ENCODE results near the gene PDIA5.

PDIA5 gene

GRCh38 chr3:123157209-123157597 is 90.4 kb downstream of the PDIA5 start:
- Histone ChIP-seq H2AFZ (ENCODE audit: low read depth) (no peak overlapping the region), H3K36me3 (ENCODE audit: insufficient read depth) (no peaks in the 10 kb centered on the region; the same call in 1 of the 2 replicates), H3K4me1 (ENCODE audit: low read depth, poor library complexity, severe bottlenecking) (no peaks in the 10 kb centered on the region), H3K27me3 (ENCODE audit: insufficient read depth, low read depth) (no peaks in the 10 kb centered on the region), H4K20me1 (ENCODE audit: insufficient read depth) (no peaks in the 10 kb centered on the region), H3K79me2 (ENCODE audit: insufficient read depth, low read depth) (no peaks in the 10 kb centered on the region), H3K9ac (no peak overlapping the region), H3K27ac (no peak overlapping the region), H3K4me3 (IDR thresholded peaks at IDR 0.05; ENCODE audit: insufficient read depth, low read depth, low read length) (no peak overlapping the region), H3K4me2 (no peak overlapping the region)
- no peak for TF ChIP-seq CTCF (conservative IDR thresholded peaks at IDR 0.05; ENCODE audit: low read depth, low read length)

GRCh38 chr3:123157598-123158287 is 90.9 kb downstream of the PDIA5 start:
- H3K27me3 ChIP-seq (ENCODE audit: insufficient read depth, low read depth), result no peaks in the 10 kb centered on the region
- no peaks in the 10 kb centered on the region for H4K20me1 ChIP-seq (ENCODE audit: insufficient read depth)
- no peaks in the 10 kb centered on the region; the same call in 1 of the 2 replicates for H3K36me3 ChIP-seq (ENCODE audit: insufficient read depth)
- H3K79me2 ChIP-seq (ENCODE audit: insufficient read depth, low read depth), result no peaks in the 10 kb centered on the region
- no peak overlapping the region for H2AFZ ChIP-seq (ENCODE audit: low read depth)
- no peak for TF ChIP-seq CTCF (conservative IDR thresholded peaks at IDR 0.05; ENCODE audit: low read depth, low read length)
- no peak overlapping the region for H3K27ac ChIP-seq
- H3K4me3 ChIP-seq (IDR thresholded peaks at IDR 0.05; ENCODE audit: insufficient read depth, low read depth, low read length), result no peak overlapping the region
- no peak overlapping the region for H3K9ac ChIP-seq
- H3K4me1 ChIP-seq (ENCODE audit: low read depth, poor library complexity, severe bottlenecking), result no peaks in the 10 kb centered on the region
- no peak overlapping the region for H3K4me2 ChIP-seq

GRCh38 chr3:123158330-123158729 is 91.5 kb downstream of the PDIA5 start:
- no peak for TF ChIP-seq CTCF (conservative IDR thresholded peaks at IDR 0.05; ENCODE audit: low read depth, low read length)
- Histone ChIP-seq H3K36me3 (ENCODE audit: insufficient read depth) (no peaks in the 10 kb centered on the region; the same call in 1 of the 2 replicates), H3K27ac (no peak overlapping the region), H3K27me3 (ENCODE audit: insufficient read depth, low read depth) (no peaks in the 10 kb centered on the region), H3K9ac (no peak overlapping the region), H2AFZ (ENCODE audit: low read depth) (no peak overlapping the region), H3K4me1 (ENCODE audit: low read depth, poor library complexity, severe bottlenecking) (no peaks in the 10 kb centered on the region), H3K79me2 (ENCODE audit: insufficient read depth, low read depth) (no peaks in the 10 kb centered on the region), H4K20me1 (ENCODE audit: insufficient read depth) (no peaks in the 10 kb centered on the region), H3K4me3 (IDR thresholded peaks at IDR 0.05; ENCODE audit: insufficient read depth, low read depth, low read length) (no peak overlapping the region), H3K4me2 (no peak overlapping the region)

GRCh38 chr3:123158899-123159390 is 92.1 kb downstream of the PDIA5 start:
- Histone ChIP-seq H3K79me2 (ENCODE audit: insufficient read depth, low read depth) (no peaks in the 10 kb centered on the region), H3K27ac (no peak overlapping the region), H3K4me3 (IDR thresholded peaks at IDR 0.05; ENCODE audit: insufficient read depth, low read depth, low read length) (no peak overlapping the region), H2AFZ (ENCODE audit: low read depth) (no peak overlapping the region), H4K20me1 (ENCODE audit: insufficient read depth) (no peaks in the 10 kb centered on the region), H3K4me2 (no peak overlapping the region), H3K36me3 (ENCODE audit: insufficient read depth) (no peaks in the 10 kb centered on the region; the same call in 1 of the 2 replicates), H3K4me1 (ENCODE audit: low read depth, poor library complexity, severe bottlenecking) (no peaks in the 10 kb centered on the region), H3K27me3 (ENCODE audit: insufficient read depth, low read depth) (no peaks in the 10 kb centered on the region), H3K9ac (no peak overlapping the region)
- TF ChIP-seq CTCF (conservative IDR thresholded peaks at IDR 0.05; ENCODE audit: low read depth, low read length), result no peak

Data from KMS-11 (cell line).